ENCODE data around the gene PPCS. TPM values are rescaled to one million over a fixed set of nuclear protein-coding genes. Genes with fewer than 3 reads are reported as not detected.
"Not testable (repeated sequence)": the region's sequence is repeated elsewhere in the genome, so short reads cannot be mapped to it uniquely, and the experiment has no call there.

Gene PPCS
- total RNA-seq, 3 donors from 2014 or later = 67.8 to 89.3 (median 77.0) TPM

- intact Hi-C loops (cut with DNase I; ENCODE audit: low total_unique reads) = no loop called here
Measured at GRCh38 chr1:42482635-42483153, 26.4 kb downstream of the PPCS start.

GRCh38 chr1:42484382-42484781, 28.0 kb downstream of the PPCS start:
- DNase-seq (ENCODE audit: low spot score in 2 of 2) = no peak
- peaks cover 5% of the 10 kb centered on the region for H3K36me3 ChIP-seq
- no peaks in the 10 kb centered on the region for H3K9me3 ChIP-seq
- no peaks in the 10 kb centered on the region for H3K4me1 ChIP-seq
- no peak overlapping the region for H3K4me3 ChIP-seq
- intact Hi-C loops (cut with DNase I; ENCODE audit: low total_unique reads) = no loop called here
- no peak for TF ChIP-seq POLR2AphosphoS5 (IDR thresholded peaks at IDR 0.05)
- no peak for TF ChIP-seq POLR2A (IDR thresholded peaks at IDR 0.05)
- no peak for TF ChIP-seq CTCF (IDR thresholded peaks at IDR 0.05)
- H3K27me3 ChIP-seq = no peaks in the 10 kb centered on the region
- H3K27ac ChIP-seq = no peak overlapping the region

More at GRCh38 chr1:42482635-42483153, 26.4 kb downstream of the PPCS start:
- Histone ChIP-seq H3K4me3 (no peak overlapping the region), H3K4me1 (no peaks in the 10 kb centered on the region), H3K36me3 (peaks cover 5% of the 10 kb centered on the region), H3K27ac (no peak overlapping the region), H3K27me3 (no peaks in the 10 kb centered on the region), H3K9me3 (no peaks in the 10 kb centered on the region)
- no peak for DNase-seq (ENCODE audit: low spot score in 2 of 2)
- TF ChIP-seq POLR2A (IDR thresholded peaks at IDR 0.05) (no peak), CTCF (IDR thresholded peaks at IDR 0.05) (no peak), POLR2AphosphoS5 (IDR thresholded peaks at IDR 0.05) (no peak)

GRCh38 chr1:42490237-42490636, 33.9 kb downstream of the PPCS start:
- Histone ChIP-seq H3K4me3 (no peak overlapping the region), H3K4me1 (no peaks in the 10 kb centered on the region), H3K9me3 (no peaks in the 10 kb centered on the region), H3K36me3 (no peaks in the 10 kb centered on the region), H3K27me3 (no peaks in the 10 kb centered on the region), H3K27ac (no peak overlapping the region)
- TF ChIP-seq POLR2AphosphoS5 (IDR thresholded peaks at IDR 0.05) (no peak), POLR2A (IDR thresholded peaks at IDR 0.05) (no peak), CTCF (IDR thresholded peaks at IDR 0.05) (no peak)
- DNase-seq (ENCODE audit: low spot score in 2 of 2) = no peak
- intact Hi-C loops (cut with DNase I; ENCODE audit: low total_unique reads) = no loop called here

GRCh38 chr1:42502031-42502430, 45.7 kb downstream of the PPCS start:
- not testable (repeated sequence) for H3K4me3 ChIP-seq; DNase-seq (ENCODE audit: low spot score in 2 of 2); H3K36me3 ChIP-seq; H3K27ac ChIP-seq; H3K27me3 ChIP-seq; H3K4me1 ChIP-seq
- intact Hi-C loops (cut with DNase I; ENCODE audit: low total_unique reads) = loop anchor here (5.0 kb wide), 1 partner anchor 465 kb away; no protein-coding TSS in a partner anchor
- H3K9me3 ChIP-seq = peaks cover 22 to 47% of the 10 kb centered on the region in 2 donors

GRCh38 chr1:42504535-42505128, 48.3 kb downstream of the PPCS start:
- H3K9me3 ChIP-seq = peaks cover 37 to 73% of the 10 kb centered on the region in 2 donors
- H3K36me3 ChIP-seq = no peaks in the 10 kb centered on the region
- intact Hi-C loops (cut with DNase I; ENCODE audit: low total_unique reads) = loop anchor here (5.0 kb wide), 1 partner anchor 467 kb away; no protein-coding TSS in a partner anchor
- DNase-seq (ENCODE audit: low spot score in 2 of 2) = no peak
- TF ChIP-seq POLR2AphosphoS5 (IDR thresholded peaks at IDR 0.05) (no peak), CTCF (IDR thresholded peaks at IDR 0.05) (no peak), POLR2A (IDR thresholded peaks at IDR 0.05) (no peak)
- no peaks in the 10 kb centered on the region for H3K27me3 ChIP-seq
- no peaks in the 10 kb centered on the region for H3K4me1 ChIP-seq
- no peak overlapping the region for H3K27ac ChIP-seq
- H3K4me3 ChIP-seq = no peak overlapping the region
